Body of pancreas (tissue), 4 donors: Measurements from ENCODE around the gene FAM20C.

Source experiments
- POLR2A ChIP-seq, 3 donors: fragments of 450-650 bp; IDR thresholded peaks; one replicate each; pipeline ENCODE4 v1.6.1; 2016; ENCODE audit warnings: antibody characterized with exemption in 3 of 3, mild to moderate bottlenecking in 2 of 3
- TF ChIP-seq, protein P1 (sequence below), 7 experiments: fragments of 450-650 bp in 4 of 7; fragments of 200-600 bp in 3 of 7; sonication (generic) in 3 of 7; IDR thresholded peaks; one replicate each; pipeline ENCODE4 v1.5.1; 2016 to 2019; ENCODE audit warnings: antibody characterized with exemption in 7 of 7

DNA sequence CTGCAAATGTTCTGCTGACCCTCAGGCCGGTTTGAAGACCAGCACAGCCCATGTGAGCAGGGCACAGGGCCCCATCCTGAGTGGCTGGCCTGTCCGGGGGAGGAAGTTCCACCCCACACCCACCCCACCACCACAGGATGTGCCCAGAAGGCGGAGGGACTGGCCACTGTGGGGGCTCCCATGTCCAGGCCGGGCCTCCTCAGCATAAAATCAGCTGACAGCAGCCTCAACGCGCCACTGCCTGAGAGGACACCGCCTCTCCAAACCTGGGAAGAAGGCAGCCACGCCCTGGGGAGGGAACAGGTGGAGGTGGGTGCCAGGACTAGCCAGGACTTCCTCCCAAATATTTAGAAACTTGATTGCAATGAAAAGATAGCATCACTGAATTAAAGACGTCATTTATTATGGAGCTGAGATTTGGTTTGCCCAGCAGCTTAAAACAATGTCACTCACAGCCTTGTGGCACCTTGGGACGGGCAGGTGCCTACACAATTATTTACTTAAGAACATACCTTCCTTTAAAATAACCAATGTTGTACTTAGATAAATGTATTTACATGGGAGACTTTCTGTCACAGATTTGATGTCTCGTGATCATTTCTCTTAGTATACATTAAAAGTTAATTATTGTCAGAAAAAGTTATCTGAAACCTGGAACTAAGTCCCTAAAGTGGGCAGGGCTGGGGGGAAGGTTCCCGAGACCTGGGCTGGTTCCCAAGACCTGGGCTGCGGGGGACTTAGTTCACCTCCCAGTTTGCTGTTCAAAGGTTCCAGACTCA is 27.3 kb upstream of the FAM20C start:
- TF ChIP-seq, protein P1, sequence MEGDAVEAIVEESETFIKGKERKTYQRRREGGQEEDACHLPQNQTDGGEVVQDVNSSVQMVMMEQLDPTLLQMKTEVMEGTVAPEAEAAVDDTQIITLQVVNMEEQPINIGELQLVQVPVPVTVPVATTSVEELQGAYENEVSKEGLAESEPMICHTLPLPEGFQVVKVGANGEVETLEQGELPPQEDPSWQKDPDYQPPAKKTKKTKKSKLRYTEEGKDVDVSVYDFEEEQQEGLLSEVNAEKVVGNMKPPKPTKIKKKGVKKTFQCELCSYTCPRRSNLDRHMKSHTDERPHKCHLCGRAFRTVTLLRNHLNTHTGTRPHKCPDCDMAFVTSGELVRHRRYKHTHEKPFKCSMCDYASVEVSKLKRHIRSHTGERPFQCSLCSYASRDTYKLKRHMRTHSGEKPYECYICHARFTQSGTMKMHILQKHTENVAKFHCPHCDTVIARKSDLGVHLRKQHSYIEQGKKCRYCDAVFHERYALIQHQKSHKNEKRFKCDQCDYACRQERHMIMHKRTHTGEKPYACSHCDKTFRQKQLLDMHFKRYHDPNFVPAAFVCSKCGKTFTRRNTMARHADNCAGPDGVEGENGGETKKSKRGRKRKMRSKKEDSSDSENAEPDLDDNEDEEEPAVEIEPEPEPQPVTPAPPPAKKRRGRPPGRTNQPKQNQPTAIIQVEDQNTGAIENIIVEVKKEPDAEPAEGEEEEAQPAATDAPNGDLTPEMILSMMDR (IDR thresholded peaks at IDR 0.05), result no peak
- no peak for TF ChIP-seq POLR2A (IDR thresholded peaks at IDR 0.05)
